GM19463 (cell line): Measurements from ENCODE around the gene MIB2.

ENCODE experiments used
- ATAC-seq: cut with Tn5 transposase; IDR thresholded peaks from one replicate; pipeline ENCODE4 v1.9.1; 2021; ENCODE audit warnings: mild to moderate bottlenecking, moderate library complexity; ENCODE audit not compliant: unreplicated experiment

Gene MIB2

DNA sequence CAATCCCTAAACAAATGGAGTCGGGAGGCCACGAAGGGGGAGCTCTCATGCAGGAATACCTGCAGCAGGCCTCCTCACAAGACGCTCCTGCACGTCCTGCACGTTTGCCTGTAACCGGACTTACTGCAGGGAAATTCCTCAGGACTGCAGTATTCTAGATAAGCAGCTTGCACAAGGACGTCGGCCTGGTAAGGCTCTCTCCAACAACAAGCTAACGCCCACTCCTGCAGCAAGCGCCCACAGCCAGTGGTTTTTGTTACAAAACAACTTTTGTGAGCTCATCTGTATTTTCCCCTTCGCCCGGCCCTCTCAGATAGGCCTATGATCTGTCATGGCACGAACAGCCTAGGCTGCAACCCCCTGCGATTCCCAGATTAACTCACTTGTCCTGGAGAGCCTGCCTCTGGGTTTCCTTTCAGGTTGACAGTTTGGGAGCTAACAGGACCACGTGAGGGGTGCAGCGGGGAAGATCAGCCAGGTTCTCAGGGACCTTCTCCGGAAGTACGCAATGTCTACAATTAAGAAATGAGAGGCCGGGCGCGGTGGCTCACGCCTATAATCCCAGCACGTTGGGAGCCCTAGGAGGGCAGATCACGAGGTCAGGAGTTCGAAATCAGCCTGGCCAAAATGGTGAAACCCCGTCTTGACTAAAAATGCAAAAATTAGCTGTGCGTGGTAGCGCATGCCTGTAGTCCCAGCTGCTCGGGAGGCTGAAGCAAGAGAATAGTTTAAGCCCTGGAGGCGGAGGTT is 921 bp upstream of the MIB2 start:
- ATAC-seq = no peak

- no peak for ATAC-seq
Observed at GRCh38 chr1:1614954-1615255, 395 bp upstream of the MIB2 start.

GRCh38 chr1:1616045-1616790 is 918 bp downstream of the MIB2 start:
- peak; percentile 21 for ATAC-seq

- ATAC-seq = no peak
Observed at GRCh38 chr1:1616838-1617237, 1.5 kb downstream of the MIB2 start.

- no peak for ATAC-seq
Observed at GRCh38 chr1:1617516-1617915, 2.2 kb downstream of the MIB2 start.

- ATAC-seq = no peak
Observed at GRCh38 chr1:1617925-1618324, 2.6 kb downstream of the MIB2 start.

- no peak for ATAC-seq
Observed at GRCh38 chr1:1618396-1619068, 3.2 kb downstream of the MIB2 start.

- ATAC-seq = no peak
Observed at GRCh38 chr1:1619917-1620361, 4.6 kb downstream of the MIB2 start.

DNA sequence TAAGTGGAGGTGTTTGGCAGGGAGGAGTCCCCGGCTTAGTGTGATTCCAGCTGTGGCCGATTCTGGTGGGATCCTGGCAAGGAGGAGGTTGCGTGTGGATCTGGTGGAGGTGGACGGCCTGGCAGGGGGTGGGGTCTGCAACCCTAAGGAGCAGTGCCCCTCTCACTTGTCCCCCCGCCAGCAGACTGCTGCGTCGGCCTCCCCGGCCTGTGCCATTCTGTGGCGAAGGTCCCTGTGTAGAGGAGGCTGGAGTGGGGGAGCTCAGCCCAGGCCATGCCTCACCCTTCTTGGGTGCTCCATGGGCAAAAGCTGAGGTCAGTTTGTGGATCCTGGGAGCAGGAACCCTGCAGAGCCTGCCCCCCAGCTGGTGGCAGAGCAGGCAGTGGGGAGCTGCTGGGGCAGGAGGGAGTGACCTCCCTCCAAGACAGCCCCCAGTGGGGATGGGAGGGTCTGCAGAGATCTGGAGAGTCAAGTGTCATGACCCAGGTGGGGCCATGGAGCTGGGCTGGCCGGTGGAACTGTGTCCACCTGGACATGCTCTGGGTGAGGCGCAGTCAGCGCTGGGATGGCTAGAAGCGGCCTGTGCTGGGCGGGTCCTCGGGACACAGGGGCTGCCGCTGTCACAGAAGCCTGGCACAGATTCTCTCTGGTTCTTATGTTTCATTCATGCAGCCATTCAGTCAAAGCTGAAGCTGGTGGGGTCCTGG is 5.3 kb downstream of the MIB2 start:
- ATAC-seq = no peak

DNA sequence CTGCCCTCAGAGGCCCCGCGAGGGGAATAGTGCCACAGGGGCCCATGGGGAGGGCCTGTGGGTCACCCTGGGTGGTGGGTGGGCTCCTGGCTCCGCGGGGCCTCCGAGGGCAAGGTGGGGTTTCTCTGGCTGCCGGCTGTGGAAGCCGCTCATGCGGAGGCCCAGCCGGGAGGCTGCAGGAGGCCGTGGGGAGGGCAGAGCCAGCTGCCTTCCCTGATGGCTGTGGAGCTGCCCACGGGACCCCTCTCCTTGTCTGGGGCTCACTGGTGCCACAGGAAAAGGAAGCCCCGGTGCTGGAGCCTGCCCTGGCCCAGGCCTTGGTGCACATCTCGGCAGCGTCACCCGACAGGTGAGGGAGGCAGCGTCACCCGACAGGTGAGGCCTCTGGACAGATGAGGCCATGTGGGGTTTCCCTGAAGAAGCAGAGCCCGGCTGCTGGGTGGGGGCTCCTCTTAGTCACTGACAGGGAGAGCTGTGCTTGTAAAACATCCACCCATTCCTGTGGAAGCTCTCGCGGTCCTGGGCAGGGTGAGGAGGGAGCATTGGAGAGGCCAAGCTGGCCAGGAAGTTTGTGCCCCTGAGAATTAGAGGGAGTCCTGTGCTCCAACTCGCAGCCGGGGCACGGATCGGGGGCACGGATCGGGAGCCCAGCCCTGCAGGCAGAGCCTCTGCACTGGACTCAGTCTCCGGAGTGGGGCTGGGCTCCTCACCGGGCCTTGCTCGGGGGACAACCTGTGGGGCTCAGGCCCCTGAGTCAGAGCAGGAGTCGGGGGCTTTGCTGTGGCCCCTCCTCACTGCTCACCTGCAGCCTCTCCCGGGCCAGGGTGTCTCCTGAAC is 6.1 kb downstream of the MIB2 start:
- ATAC-seq = no peak

GRCh38 chr1:1622010-1622787 is 6.9 kb downstream of the MIB2 start:
- no peak for ATAC-seq

DNA sequence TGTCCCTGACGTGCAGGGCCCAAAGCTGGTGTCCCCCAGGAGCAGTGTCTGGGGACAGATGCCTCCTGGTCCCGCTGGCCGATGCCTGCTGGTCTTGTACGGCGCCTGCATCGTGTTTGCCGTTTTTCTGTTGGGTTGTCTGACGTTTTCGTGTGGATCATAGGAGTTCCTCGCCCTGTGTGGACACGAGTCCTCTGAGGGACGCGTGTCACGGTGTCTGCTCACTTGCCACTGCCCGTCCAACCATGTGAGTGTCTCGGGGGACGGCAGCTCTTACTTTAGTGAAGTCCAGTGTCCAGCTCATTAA is 7.4 kb downstream of the MIB2 start:
- no peak for ATAC-seq

DNA sequence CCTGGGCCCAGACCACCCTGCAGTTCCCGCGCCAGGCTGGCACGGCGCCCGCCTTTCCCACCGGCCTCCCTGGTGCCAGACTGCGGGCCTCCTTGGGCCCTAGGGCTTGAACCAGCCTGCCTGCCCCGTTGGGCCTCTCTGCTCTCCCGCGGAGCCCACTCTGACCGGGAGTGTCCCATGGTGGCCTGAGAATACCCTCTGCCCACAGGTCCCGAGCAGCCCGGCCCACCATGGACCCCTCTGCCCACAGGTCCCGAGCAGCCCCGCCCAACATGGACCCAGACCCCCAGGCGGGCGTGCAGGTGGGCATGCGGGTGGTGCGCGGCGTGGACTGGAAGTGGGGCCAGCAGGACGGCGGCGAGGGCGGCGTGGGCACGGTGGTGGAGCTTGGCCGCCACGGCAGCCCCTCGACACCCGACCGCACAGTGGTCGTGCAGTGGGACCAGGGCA is 7.9 kb downstream of the MIB2 start:
- no peak for ATAC-seq

DNA sequence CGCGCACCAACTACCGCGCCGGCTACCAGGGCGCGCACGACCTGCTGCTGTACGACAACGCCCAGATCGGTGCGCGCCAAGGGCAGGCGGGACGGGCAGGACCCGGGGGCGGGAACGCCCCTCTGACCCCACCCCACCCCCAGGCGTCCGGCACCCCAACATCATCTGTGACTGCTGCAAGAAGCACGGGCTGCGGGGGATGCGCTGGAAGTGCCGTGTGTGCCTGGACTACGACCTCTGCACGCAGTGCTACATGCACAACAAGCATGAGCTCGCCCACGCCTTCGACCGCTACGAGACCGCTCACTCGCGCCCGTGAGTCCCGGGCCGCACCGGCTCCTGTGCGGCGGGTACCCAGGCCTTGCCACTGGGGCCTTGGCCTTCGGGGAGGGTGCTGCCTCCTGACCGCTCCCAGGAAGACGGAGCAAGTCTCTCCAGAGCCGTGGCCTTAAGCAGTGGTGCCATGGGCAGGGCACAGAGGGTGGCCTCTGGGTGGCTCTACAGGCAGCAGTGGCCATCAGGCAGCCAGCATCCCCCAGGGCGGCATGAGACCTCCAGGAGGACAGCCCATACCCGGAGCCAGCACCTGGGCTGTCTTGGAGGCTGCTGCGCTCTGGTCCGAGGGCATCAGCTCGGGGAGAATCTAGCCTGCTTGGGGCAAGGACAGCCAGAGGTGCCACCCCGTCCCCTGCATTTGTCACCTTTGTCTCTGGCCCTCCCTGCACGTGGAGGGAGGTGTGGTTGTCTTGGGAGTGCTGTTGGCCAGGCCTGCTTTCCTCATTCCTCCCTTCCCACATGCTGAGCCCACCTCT is 8.5 kb downstream of the MIB2 start:
- no peak for ATAC-seq

DNA sequence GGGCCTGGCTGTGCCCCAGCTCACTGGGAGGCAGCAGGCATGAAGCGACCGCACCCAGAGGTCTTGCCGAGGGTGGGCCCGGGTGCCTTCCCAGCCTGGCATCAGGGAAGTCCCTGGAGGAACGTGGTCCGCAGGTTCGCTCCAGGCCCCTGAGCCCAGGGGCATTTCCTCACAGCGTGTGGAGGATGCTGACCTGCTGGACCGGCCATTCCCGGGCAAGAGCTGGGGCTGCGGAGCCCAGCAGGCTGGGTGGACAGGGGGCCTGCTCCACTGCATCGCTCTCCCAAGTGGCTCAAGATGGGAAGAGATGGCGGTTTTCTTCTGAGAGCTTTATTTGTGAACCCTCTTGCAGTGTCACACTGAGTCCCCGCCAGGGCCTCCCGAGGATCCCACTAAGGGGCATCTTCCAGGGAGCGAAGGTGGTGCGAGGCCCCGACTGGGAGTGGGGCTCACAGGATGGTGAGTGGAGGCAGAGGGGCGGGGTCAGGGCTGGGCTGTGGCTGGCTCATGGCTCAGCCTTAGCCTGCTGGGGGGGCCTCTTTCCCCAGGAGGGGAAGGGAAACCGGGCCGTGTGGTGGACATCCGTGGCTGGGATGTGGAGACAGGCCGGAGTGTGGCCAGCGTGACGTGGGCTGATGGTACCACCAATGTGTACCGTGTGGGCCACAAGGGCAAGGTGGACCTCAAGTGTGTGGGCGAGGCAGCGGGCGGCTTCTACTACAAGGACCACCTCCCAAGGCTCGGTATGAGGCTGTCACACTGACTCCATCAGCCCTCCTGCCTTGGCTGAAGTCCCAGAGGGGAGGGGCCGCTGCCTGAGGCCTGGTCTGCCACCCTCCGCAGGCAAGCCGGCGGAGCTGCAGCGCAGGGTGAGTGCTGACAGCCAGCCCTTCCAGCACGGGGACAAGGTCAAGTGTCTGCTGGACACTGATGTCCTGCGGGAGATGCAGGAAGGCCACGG is 9.4 kb downstream of the MIB2 start:
- ATAC-seq = no peak

DNA sequence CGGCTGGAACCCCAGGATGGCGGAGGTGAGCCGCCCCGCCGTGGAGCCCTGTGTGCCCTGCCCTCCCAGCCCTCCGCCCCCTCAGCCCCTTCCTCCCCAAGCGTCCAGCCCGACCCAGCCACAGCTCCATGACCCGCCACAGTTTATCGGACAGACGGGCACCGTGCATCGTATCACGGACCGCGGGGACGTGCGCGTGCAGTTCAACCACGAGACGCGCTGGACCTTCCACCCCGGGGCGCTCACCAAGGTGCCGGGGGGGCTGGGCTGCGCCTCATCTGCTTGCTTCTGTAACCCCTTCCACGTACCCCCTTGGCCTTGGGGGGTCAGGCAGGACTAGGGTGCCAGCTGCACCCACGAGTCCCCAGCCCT is 10.1 kb downstream of the MIB2 start:
- no peak for ATAC-seq

DNA sequence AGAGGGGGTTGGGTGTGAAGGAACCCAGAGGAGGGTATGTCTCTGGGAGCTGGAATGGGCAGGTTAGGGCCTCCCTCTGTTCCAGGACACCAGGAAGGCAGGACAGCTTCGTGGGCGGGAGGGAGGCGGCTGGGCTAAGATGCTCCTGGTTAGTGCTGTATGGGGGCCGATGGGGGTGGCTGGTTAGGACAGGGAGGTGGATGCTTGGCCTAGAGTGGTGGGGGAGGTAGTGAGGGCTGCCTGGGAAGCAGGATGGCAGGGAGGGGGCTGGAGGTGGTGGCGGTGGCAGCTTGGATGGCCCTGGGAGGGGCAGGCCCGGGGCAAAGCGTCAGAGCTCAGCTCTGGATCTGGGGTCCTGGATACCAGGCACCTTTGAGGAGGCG is 10.5 kb downstream of the MIB2 start:
- no peak for ATAC-seq
